ENCODE measurements around the gene SEZ6.

The SEZ6 gene

DNA sequence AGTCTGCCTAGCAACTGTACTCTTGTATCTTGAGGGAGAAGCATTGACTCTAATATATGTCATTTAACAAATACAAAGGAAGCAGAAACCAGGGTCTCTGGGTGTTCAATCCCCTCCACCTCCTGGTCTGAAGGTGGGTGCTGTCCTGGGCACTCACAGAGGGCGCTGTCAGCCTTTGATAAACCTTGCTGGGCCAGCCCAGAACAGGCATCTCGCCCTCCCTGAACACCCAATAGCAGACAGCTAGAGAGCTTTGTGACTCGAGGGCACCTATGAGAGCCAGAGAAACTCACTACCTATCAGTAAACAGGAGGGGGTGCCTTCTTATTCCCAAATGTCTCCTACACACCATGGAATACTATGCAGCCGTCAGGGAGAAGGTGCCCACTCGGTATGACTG lies 30.8 kb upstream of the SEZ6 start:
- FAIRE-seq (no peak), DNase-seq (ENCODE audit: low spot score) (no peak)

DNA sequence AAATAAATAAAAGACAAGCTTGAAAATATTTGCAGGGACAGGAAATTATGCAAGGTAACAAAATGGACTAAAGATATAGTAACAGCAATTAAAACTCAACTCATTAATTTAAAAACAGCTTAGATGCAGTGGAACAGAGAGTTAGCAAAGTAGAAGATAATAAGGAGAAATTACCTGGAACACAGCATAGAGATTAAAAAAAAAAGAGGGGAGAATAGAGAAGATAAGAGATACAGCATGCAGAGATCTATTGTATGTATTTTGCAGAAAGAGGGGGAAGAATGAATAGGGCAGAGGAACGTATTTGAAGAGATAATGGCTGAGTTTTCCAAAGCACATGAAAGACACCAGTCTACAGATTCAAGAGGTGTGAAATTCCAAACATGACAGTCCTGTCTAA lies 28.7 kb upstream of the SEZ6 start:
- FAIRE-seq, result no peak
- DNase-seq (ENCODE audit: low spot score), result no peak

GRCh38 chr17:29032857-29033197 lies 27.0 kb upstream of the SEZ6 start:
- FAIRE-seq (no peak), DNase-seq (ENCODE audit: low spot score) (no peak)

GRCh38 chr17:29032013-29032856 lies 26.4 kb upstream of the SEZ6 start:
- FAIRE-seq, result no peak
- DNase-seq (ENCODE audit: low spot score), result no peak

DNA sequence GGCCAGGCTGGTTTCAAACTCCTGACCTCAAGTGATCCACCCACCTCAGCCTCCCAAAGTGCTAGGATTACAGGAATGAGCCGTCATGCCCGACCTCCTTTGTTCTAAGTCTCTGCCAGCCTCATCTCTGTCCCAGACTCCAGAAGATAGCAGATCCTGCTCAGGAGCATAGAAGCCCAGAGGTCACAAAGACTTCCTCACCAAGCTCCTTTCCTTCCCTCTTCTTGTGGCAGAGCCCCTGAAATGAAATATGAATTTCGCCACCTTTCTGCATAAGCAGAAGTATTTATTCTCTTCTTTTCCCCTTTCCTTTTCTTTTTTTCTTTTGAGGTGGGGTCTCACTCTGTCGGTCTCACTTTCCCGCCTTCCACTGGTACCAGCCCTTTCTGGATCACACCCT lies 25.7 kb upstream of the SEZ6 start:
- FAIRE-seq, result no peak
- DNase-seq (ENCODE audit: low spot score), result no peak

GRCh38 chr17:29024316-29024952 lies 18.6 kb upstream of the SEZ6 start:
- no peak for FAIRE-seq
- DNase-seq (ENCODE audit: low spot score), result no peak

DNA sequence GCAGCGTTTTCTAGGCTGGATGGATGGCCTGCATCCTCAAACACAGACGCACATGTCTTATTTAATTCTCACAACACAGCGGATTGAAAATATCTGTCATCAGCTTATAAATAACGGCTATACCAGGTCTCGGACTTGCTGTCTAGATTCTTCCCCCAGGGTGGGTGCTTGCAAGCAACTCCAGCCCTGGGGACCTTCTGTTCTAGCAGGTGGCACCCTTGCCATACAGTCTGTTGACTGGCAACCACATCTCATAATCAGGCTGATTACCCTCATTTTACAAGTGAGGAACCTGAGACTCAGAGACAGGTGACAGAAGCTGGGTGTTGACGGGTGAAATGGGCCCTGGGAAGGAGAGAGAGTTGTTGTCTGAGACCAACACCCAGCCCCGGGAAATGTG lies 16.2 kb upstream of the SEZ6 start:
- DNase-seq (ENCODE audit: low spot score) (no peak), FAIRE-seq (no peak)

- DNase-seq (ENCODE audit: low spot score) (no peak), FAIRE-seq (no peak)
Observed at GRCh38 chr17:29021226-29021625, 15.4 kb upstream of the SEZ6 start.

DNA sequence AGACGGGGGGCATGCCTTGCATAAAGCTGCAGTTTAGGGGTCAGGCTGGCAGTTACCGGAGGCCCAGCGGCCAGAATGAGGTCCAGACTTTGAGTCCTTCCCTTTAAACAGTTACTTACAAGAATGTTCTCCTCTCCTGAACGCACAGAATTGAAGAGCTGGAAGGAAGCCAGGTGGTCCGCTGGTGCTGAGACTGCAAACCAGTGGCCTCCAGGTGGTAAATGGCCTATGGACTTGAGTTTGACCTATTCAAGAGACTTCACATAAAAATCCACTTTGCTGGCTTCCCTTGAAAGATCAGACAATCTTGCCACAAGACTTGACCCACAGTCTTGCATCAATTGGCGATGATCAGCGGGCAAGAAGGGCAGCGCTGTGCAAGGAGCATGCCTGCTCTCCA lies 14.7 kb upstream of the SEZ6 start:
- FAIRE-seq (no peak), DNase-seq (ENCODE audit: low spot score) (no peak)

- FAIRE-seq (no peak), DNase-seq (ENCODE audit: low spot score) (no peak)
Observed at GRCh38 chr17:29019475-29020181, 13.8 kb upstream of the SEZ6 start.

GRCh38 chr17:29018788-29019474 lies 13.1 kb upstream of the SEZ6 start:
- DNase-seq (ENCODE audit: low spot score) (no peak), FAIRE-seq (no peak)

- FAIRE-seq (no peak), DNase-seq (ENCODE audit: low spot score) (no peak)
Observed at GRCh38 chr17:29016345-29017210, 10.7 kb upstream of the SEZ6 start.

- DNase-seq (ENCODE audit: low spot score) (no peak), FAIRE-seq (no peak)
Observed at GRCh38 chr17:29014716-29015115, 8.9 kb upstream of the SEZ6 start.

GRCh38 chr17:29012535-29012934 lies 6.7 kb upstream of the SEZ6 start:
- no peak for DNase-seq (ENCODE audit: low spot score)
- FAIRE-seq, result no peak

DNA sequence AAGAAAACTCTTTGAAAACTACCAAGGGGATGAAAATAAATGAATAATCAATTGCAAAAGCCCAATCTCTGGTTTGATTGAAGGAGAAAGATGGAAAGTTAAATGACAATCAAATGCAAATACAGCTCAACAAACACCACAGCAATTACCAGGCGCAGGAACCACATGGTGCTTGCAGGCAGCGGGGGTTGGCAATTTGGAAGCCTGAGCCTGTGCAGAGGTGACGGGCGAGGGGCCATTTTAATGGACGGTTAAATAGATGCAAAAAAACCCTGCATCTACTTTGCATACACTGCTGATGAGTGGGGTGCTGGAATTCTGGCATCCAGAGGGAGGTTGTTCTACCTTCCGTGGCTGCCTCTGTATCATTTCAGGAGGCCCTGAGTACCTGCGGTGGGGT lies 4.8 kb upstream of the SEZ6 start:
- DNase-seq (ENCODE audit: low spot score), result no peak
- FAIRE-seq, result no peak

GRCh38 chr17:29010129-29010528 lies 4.3 kb upstream of the SEZ6 start:
- no peak for FAIRE-seq
- DNase-seq (ENCODE audit: low spot score), result no peak

DNA sequence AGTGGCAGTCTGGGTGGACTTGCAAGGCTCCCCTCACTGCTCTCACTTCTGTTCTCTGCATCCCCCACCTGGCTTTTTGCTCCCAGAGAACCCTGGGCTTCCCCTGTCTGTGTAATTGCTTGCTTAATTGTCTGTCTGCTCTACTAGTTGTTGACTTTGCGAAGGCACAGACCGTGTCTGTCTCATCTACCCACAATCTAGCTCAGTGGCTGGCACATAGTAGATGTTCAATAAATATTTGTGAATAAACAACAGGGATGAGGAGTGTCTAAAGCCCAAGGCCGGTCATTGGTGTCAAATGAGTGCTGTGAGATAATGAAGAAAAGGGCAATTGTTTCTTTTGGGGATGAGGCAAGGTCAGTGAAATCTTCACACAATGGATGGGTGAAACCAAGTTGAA lies 2.8 kb upstream of the SEZ6 start:
- FAIRE-seq (no peak), DNase-seq (ENCODE audit: low spot score) (no peak)

DNA sequence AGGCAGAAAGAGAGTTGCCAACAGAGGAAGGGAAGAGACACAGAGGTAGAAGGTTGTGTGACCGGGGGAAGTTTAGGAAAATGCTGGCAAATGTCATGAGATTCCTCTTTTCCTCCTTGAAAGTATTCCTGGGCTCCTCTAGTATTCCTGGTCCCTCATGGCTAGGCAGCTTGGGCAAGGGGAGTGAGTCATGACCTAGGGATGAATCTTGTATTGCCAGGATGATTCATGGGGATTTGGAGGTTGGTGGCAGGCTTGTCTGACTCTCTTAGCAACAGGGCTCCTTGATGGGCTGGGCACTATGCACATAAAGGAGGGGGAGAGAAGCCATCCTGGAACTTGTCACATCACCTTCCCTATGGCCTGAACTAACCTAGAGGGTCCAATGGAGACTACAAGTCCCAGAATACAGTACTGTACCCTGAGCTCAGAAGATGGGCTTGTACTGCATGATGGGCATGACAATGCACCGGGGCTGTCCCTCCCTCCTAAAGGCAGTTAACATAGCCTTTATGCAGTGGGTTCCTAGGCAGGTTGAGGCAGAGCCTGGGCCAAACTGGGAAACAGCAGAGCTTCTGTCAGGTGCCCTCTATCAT lies 2.1 kb upstream of the SEZ6 start:
- DNase-seq (ENCODE audit: low spot score) (peak; percentile 92), FAIRE-seq (no peak)

DNA sequence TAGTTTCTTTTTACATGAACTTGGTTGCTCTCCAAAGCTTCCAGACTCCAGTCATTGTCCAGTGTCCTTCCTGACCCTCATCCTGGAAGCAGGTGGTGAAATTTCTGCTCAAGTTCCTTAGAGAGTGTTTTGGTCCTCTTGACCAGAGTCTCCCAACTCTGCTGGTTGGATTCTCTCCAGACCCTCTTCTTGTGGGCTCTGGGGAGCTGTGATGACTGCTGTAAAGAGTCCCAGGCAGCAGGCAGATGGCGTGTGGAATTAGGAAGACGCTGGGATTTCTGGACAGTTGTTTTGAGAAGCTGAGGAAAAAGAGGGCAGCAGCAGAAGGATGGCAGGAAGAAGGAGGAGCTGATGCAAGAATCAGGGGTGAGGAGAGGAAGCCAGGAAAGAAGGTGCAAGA lies 1.6 kb upstream of the SEZ6 start:
- FAIRE-seq (no peak), DNase-seq (ENCODE audit: low spot score) (peak; percentile 20)

DNA sequence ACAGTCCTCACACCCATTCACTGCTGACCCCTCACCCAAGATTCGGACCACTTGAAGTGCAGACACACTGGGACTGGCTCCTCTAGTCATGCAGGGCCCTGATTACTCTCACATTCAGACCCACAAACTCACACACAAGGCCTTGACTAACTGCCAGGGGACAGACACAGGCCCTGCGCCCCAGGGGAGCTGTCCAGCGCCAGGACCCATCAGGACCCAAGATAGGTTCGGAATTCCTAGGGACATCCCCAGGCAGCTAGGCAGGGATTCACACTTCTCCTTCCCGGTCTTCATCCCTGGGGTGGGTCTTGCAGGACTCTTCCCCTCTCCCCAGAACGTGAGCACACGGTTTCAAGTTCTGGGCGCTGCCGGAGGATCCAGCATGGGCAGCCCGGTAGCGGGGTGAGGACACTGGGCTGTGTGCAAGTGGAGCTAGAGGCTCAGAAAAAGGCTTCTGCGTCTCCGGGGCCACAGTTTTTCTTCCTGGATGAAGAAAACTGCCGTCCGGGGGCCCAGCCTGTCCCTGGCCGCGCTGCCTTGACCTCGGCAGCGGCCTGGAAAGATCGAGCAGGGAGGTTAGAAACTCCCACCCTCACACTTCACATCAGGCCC lies 1.6 kb downstream of the SEZ6 start:
- FAIRE-seq (no peak), DNase-seq (ENCODE audit: low spot score) (peak; percentile 40)
